Type B pancreatic cell (in vitro differentiated cells): Measurements from ENCODE around the gene ABL1. TPM values are rescaled to one million over a fixed set of nuclear protein-coding genes. Genes with fewer than 3 reads are reported as not detected.

Source experiments
- DNase-seq: peaks from one replicate; pipeline ENCODE4 v3.0.0; 2021; ENCODE audit warnings: mixed read lengths; ENCODE audit not compliant: unreplicated experiment; ENCODE audit errors: extremely low spot score
- H3K27ac Mint-ChIP-seq: 2 replicates; pipeline ENCODE4 v1.8.0; 2021; ENCODE audit warnings: mild to moderate bottlenecking, mixed read lengths
- H3K27me3 Mint-ChIP-seq: 2 replicates; pipeline ENCODE4 v1.8.0; 2021; ENCODE audit warnings: mixed read lengths
- H3K36me3 Mint-ChIP-seq: 2 replicates; pipeline ENCODE4 v1.8.0; 2021; ENCODE audit warnings: mixed read lengths
- H3K4me1 Mint-ChIP-seq: one replicate; pipeline ENCODE4 v1.8.0; 2021; ENCODE audit warnings: mixed read lengths; ENCODE audit not compliant: unreplicated experiment
- H3K4me3 Mint-ChIP-seq: 2 replicates; pipeline ENCODE4 v1.8.0; 2021; ENCODE audit warnings: mild to moderate bottlenecking, mixed read lengths
- H3K9me3 Mint-ChIP-seq: 2 replicates; pipeline ENCODE4 v1.8.0; 2021; ENCODE audit warnings: mixed read lengths
- CTCF ChIP-seq: fragments of 200-600 bp; sonication (generic); conservative IDR thresholded peaks from 2 replicates; pipeline ENCODE4 v1.5.0; 2021; ENCODE audit warnings: antibody characterized with exemption, mild to moderate bottlenecking
- total RNA-seq: library from RNA; stranded (reverse); gene quantifications from 2 replicates; pipeline ENCODE4 v1.2.1, GENCODE V29; 2021; ENCODE audit warnings: low replicate concordance

Gene ABL1
- total RNA-seq, 1 donor from 2014 or later: 91.8 TPM

GRCh38 chr9:130913599-130914416 is 78.8 kb downstream of the ABL1 start:
- Mint-ChIP-seq H3K27ac (no peak overlapping the region), H3K27me3 (peaks cover 5% of the 10 kb centered on the region), H3K4me1 (peaks cover 8% of the 10 kb centered on the region), H3K36me3 (no peaks in the 10 kb centered on the region), H3K9me3 (no peaks in the 10 kb centered on the region), H3K4me3 (no peak overlapping the region)
- no peak for DNase-seq
- no peak for TF ChIP-seq CTCF

- peaks cover 8% of the 10 kb centered on the region for H3K4me1 Mint-ChIP-seq
- no peaks in the 10 kb centered on the region for H3K36me3 Mint-ChIP-seq
- H3K27me3 Mint-ChIP-seq: peaks cover 5% of the 10 kb centered on the region
- H3K4me3 Mint-ChIP-seq: no peak overlapping the region
- H3K9me3 Mint-ChIP-seq: no peaks in the 10 kb centered on the region
- no peak for DNase-seq
- no peak overlapping the region for H3K27ac Mint-ChIP-seq
- TF ChIP-seq CTCF: no peak
These were observed 79.5 kb downstream of the ABL1 start for GRCh38 chr9:130914417-130915095.

GRCh38 chr9:130915096-130915447 is 80.0 kb downstream of the ABL1 start:
- TF ChIP-seq CTCF: no peak
- no peaks in the 10 kb centered on the region for H3K9me3 Mint-ChIP-seq
- peaks cover 8% of the 10 kb centered on the region for H3K4me1 Mint-ChIP-seq
- no peak overlapping the region for H3K4me3 Mint-ChIP-seq
- no peak for DNase-seq
- no peak overlapping the region for H3K27ac Mint-ChIP-seq
- peaks cover 5% of the 10 kb centered on the region for H3K27me3 Mint-ChIP-seq
- no peaks in the 10 kb centered on the region for H3K36me3 Mint-ChIP-seq

GRCh38 chr9:130917168-130917960 is 82.3 kb downstream of the ABL1 start:
- Mint-ChIP-seq H3K4me1 (peaks cover 17% of the 10 kb centered on the region), H3K27me3 (peaks cover 15% of the 10 kb centered on the region), H3K27ac (no peak overlapping the region), H3K4me3 (no peak overlapping the region), H3K36me3 (no peaks in the 10 kb centered on the region), H3K9me3 (no peaks in the 10 kb centered on the region)
- TF ChIP-seq CTCF: no peak
- no peak for DNase-seq

- H3K27ac Mint-ChIP-seq: no peak overlapping the region
- H3K4me1 Mint-ChIP-seq: peaks cover 21% of the 10 kb centered on the region
- H3K9me3 Mint-ChIP-seq: no peaks in the 10 kb centered on the region
- DNase-seq: no peak
- H3K27me3 Mint-ChIP-seq: peaks cover 22% of the 10 kb centered on the region
- no peaks in the 10 kb centered on the region for H3K36me3 Mint-ChIP-seq
- TF ChIP-seq CTCF: no peak
- no peak overlapping the region for H3K4me3 Mint-ChIP-seq
These were observed 83.2 kb downstream of the ABL1 start for GRCh38 chr9:130918101-130918825.
